Measurements from ENCODE around the gene KIF2A.
"Not testable (repeated sequence)": the region's sequence is repeated elsewhere in the genome, so short reads cannot be mapped to it uniquely, and the experiment has no call there.

Gene KIF2A

GRCh38 chr5:62289813-62290212 lies 16.2 kb upstream of the KIF2A start:
- DNase-seq (ENCODE audit: low spot score) (no peak), FAIRE-seq (no peak)

- DNase-seq (ENCODE audit: low spot score); FAIRE-seq: not testable (repeated sequence)
These were observed 14.2 kb upstream of the KIF2A start for GRCh38 chr5:62291829-62292228.

- DNase-seq (ENCODE audit: low spot score) (no peak), FAIRE-seq (no peak)
These were observed 9.0 kb upstream of the KIF2A start for GRCh38 chr5:62296998-62297397.

- DNase-seq (ENCODE audit: low spot score): no peak
- FAIRE-seq: no peak
These were observed 7.9 kb upstream of the KIF2A start for GRCh38 chr5:62298118-62298517.

- no peak for FAIRE-seq
- DNase-seq (ENCODE audit: low spot score): no peak
These were observed 6.9 kb upstream of the KIF2A start for GRCh38 chr5:62299101-62299500.

- FAIRE-seq (no peak), DNase-seq (ENCODE audit: low spot score) (no peak)
These were observed 6.4 kb upstream of the KIF2A start for GRCh38 chr5:62299600-62299999.

GRCh38 chr5:62305358-62305714 lies 670 bp upstream of the KIF2A start:
- no peak for DNase-seq (ENCODE audit: low spot score)
- FAIRE-seq: no peak

- no peak for FAIRE-seq
These were observed 403 bp downstream of the KIF2A start for GRCh38 chr5:62306323-62306895.

GRCh38 chr5:62306896-62307689 lies 1.1 kb downstream of the KIF2A start:
- FAIRE-seq: no peak
- DNase-seq (ENCODE audit: low spot score): no peak

More at GRCh38 chr5:62306323-62306895, 403 bp downstream of the KIF2A start:
- DNase-seq (ENCODE audit: low spot score): no peak

- FAIRE-seq (no peak), DNase-seq (ENCODE audit: low spot score) (no peak)
These were observed 2.4 kb downstream of the KIF2A start for GRCh38 chr5:62308439-62308838.

GRCh38 chr5:62309107-62309506 lies 3.1 kb downstream of the KIF2A start:
- FAIRE-seq (no peak), DNase-seq (ENCODE audit: low spot score) (no peak)

GRCh38 chr5:62310426-62311143 lies 4.6 kb downstream of the KIF2A start:
- DNase-seq (ENCODE audit: low spot score): no peak
- no peak for FAIRE-seq

GRCh38 chr5:62312036-62312435 lies 6.0 kb downstream of the KIF2A start:
- FAIRE-seq: no peak
- DNase-seq (ENCODE audit: low spot score): no peak

GRCh38 chr5:62312674-62313073 lies 6.7 kb downstream of the KIF2A start:
- FAIRE-seq (no peak), DNase-seq (ENCODE audit: low spot score) (no peak)

GRCh38 chr5:62314213-62314830 lies 8.3 kb downstream of the KIF2A start:
- no peak for FAIRE-seq
- DNase-seq (ENCODE audit: low spot score): no peak

GRCh38 chr5:62315376-62316175 lies 9.6 kb downstream of the KIF2A start:
- DNase-seq (ENCODE audit: low spot score): no peak
- no peak for FAIRE-seq

GRCh38 chr5:62316176-62316502 lies 10.1 kb downstream of the KIF2A start:
- DNase-seq (ENCODE audit: low spot score): no peak
- FAIRE-seq: no peak

GRCh38 chr5:62317810-62318209 lies 11.8 kb downstream of the KIF2A start:
- no peak for FAIRE-seq

GRCh38 chr5:62322484-62322883 lies 16.5 kb downstream of the KIF2A start:
- FAIRE-seq (no peak), DNase-seq (ENCODE audit: low spot score) (no peak)

More at GRCh38 chr5:62317810-62318209, 11.8 kb downstream of the KIF2A start:
- DNase-seq (ENCODE audit: low spot score): no peak

GRCh38 chr5:62326302-62326701 lies 20.3 kb downstream of the KIF2A start:
- DNase-seq (ENCODE audit: low spot score): no peak
- FAIRE-seq: no peak

GRCh38 chr5:62326702-62327101 lies 20.7 kb downstream of the KIF2A start:
- DNase-seq (ENCODE audit: low spot score) (no peak), FAIRE-seq (no peak)

Measured in RCC 7860 (cell line).